K562 (cell line): ENCODE results near the gene HNRNPA3. TPM values are rescaled to one million over a fixed set of nuclear protein-coding genes. Genes with fewer than 3 reads are reported as not detected.

Experiments used
- CSDE1 ChIP-seq, 2 experiments: fragments of 450-650 bp; IDR thresholded peaks; 2 replicates each; pipeline ENCODE4 v1.6.1; 2016; ENCODE audit warnings: mild to moderate bottlenecking in 1 of 2
- CTBP1 ChIP-seq: fragments of 450-650 bp; IDR thresholded peaks from 2 replicates; pipeline ENCODE4 v1.6.1; 2016; ENCODE audit warnings: borderline replicate concordance
- CTCF ChIP-seq, 3 experiments: IDR thresholded peaks in 2 of 3; conservative IDR thresholded peaks in 1 of 3; 2 replicates each; pipeline ENCODE4 v1.5.1; 2011 to 2012; ENCODE audit warnings: low read length in 3 of 3, mild to moderate bottlenecking in 3 of 3, control low read depth in 2 of 3, improper control_type of control experiment in 1 of 3, inconsistent platforms in 1 of 3, low read depth in 1 of 3, mixed read lengths in 1 of 3, moderate library complexity in 1 of 3; ENCODE audit not compliant: insufficient read depth in 2 of 3
- DNMT1 ChIP-seq: fragments of 450-650 bp; IDR thresholded peaks from 2 replicates; pipeline ENCODE4 v1.6.1; 2016; ENCODE audit warnings: antibody characterized with exemption, mild to moderate bottlenecking
- FIP1L1 ChIP-seq: fragments of 200-400 bp; formaldehyde crosslinking; IDR thresholded peaks from 2 replicates; pipeline ENCODE4 v1.6.1; 2018; ENCODE audit warnings: mild to moderate bottlenecking, low read depth, low read length; ENCODE audit not compliant: poor library complexity, severe bottlenecking
- FOXK2 ChIP-seq, 2 experiments: fragments of 450-650 bp; IDR thresholded peaks in 1 of 2; conservative IDR thresholded peaks in 1 of 2; 2 replicates each; pipeline ENCODE4 v1.6.1; 2016; ENCODE audit warnings: low read depth in 2 of 2, mild to moderate bottlenecking in 1 of 2
- GTF2B ChIP-seq: IDR thresholded peaks from 2 replicates; pipeline ENCODE4 v1.6.1; 2011; ENCODE audit not compliant: insufficient read length; ENCODE audit errors: extremely low read depth
- LCOR ChIP-seq: sonication (generic); formaldehyde crosslinking; IDR thresholded peaks from 2 replicates; pipeline ENCODE4 v1.8.0; 2022; ENCODE audit warnings: mild to moderate bottlenecking, missing genetic modification reagents
- MYBL2 ChIP-seq, 2 experiments: fragments of 450-650 bp in 1 of 2; sonication (generic) in 1 of 2; formaldehyde crosslinking in 1 of 2; IDR thresholded peaks; 2 replicates each; pipeline versions ENCODE4 v1.6.1 to v1.8.1; 2017 to 2022; ENCODE audit warnings: borderline replicate concordance in 1 of 2, inconsistent platforms in 1 of 2, low read depth in 1 of 2, mild to moderate bottlenecking in 1 of 2, missing genetic modification reagents in 1 of 2, moderate library complexity in 1 of 2
- NFYB ChIP-seq: IDR thresholded peaks from 2 replicates; pipeline ENCODE4 v1.6.1; 2011; ENCODE audit warnings: mild to moderate bottlenecking, moderate library complexity; ENCODE audit not compliant: insufficient read length; ENCODE audit errors: extremely low read depth
- POLR2G ChIP-seq: fragments of 200-400 bp; formaldehyde crosslinking; IDR thresholded peaks from 2 replicates; pipeline ENCODE4 v1.6.1; 2017; ENCODE audit warnings: low read depth, mild to moderate bottlenecking, antibody characterized with exemption, low read length, moderate library complexity
- SRSF3 ChIP-seq: fragments of 200-400 bp; formaldehyde crosslinking; IDR thresholded peaks from 2 replicates; pipeline ENCODE4 v1.6.1; 2016; ENCODE audit warnings: mild to moderate bottlenecking, low read length, moderate library complexity; ENCODE audit not compliant: insufficient read depth
- TEAD4 ChIP-seq, 2 experiments: sonication (generic) in 1 of 2; formaldehyde crosslinking in 1 of 2; IDR thresholded peaks; 2 replicates each; pipeline versions ENCODE4 v1.6.1 to v1.8.0; 2012 to 2022; ENCODE audit warnings: borderline replicate concordance in 1 of 2, inconsistent platforms in 1 of 2, low read length in 1 of 2, mild to moderate bottlenecking in 1 of 2, missing genetic modification reagents in 1 of 2
- ZBTB11 ChIP-seq, 3 experiments: fragments of 200-800 bp in 1 of 3; fragments of 250-450 bp in 1 of 3; fragments of 450-650 bp in 1 of 3; sonication (Bioruptor Pico) in 1 of 3; sonication (Bioruptor generic) in 1 of 3; formaldehyde crosslinking in 1 of 3; IDR thresholded peaks; 2 replicates each; pipeline versions ENCODE4 v1.6.1 to v1.8.0; 2016 to 2022; ENCODE audit warnings: mild to moderate bottlenecking in 2 of 3, missing genetic modification characterization in 2 of 3, missing compliant biosample characterization in 1 of 3, moderate library complexity in 1 of 3
- ZBTB12 ChIP-seq: fragments of 250-450 bp; sonication (Bioruptor Pico); IDR thresholded peaks from 2 replicates; pipeline ENCODE4 v1.4.0; 2020
- ZNF280A ChIP-seq: fragments of 450-650 bp; IDR thresholded peaks from 2 replicates; pipeline ENCODE4 v1.6.1; 2018; ENCODE audit warnings: mild to moderate bottlenecking, low read depth; ENCODE audit not compliant: partially characterized antibody
- ZZZ3 ChIP-seq: fragments of 450-650 bp; IDR thresholded peaks from 2 replicates; pipeline ENCODE4 v1.6.1; 2016; ENCODE audit warnings: antibody characterized with exemption, mild to moderate bottlenecking, moderate library complexity
- polyA plus RNA-seq, 8 experiments: library from polyadenylated mRNA; depleted of rRNA in 4 of 8; stranded (reverse) in 5 of 8; unstranded in 3 of 8; fragments of >200 nt; fragmentation: Nextera tagmentation in 2 of 8; fragmentation: Illumina TruSeq in 1 of 8; extraction: Ambion mirVana in 2 of 8; extraction: Trizol in 1 of 8; gene quantifications; 2 replicates each; pipeline versions ENCODE4 v1.2.1 to v1.2.3, GENCODE V29; 2011 to 2014; ENCODE audit warnings: inconsistent platforms in 1 of 8, missing spikeins in 1 of 8
- total RNA-seq, 7 experiments: library from RNA; depleted of rRNA in 6 of 7; stranded (reverse); fragments of >200 nt in 6 of 7; fragmentation: Illumina TruSeq in 2 of 7; extraction: Trizol in 2 of 7; gene quantifications; 2 replicates each; pipeline versions ENCODE4 v1.2.1 to v1.2.3, GENCODE V29; 2011 to 2021; ENCODE audit warnings: low replicate concordance in 1 of 7

Gene HNRNPA3
- total and polyA plus RNA-seq, 9 of the 15 experiments (the other 6 are each of a cell fraction or from before 2014, with no cell fraction given): 72.8 to 428 (median 192) TPM

GRCh38 chr2:177164584-177165052 is 48.0 kb upstream of the HNRNPA3 start (continued):
- TF ChIP-seq ZBTB12 (CRISPR knock-in tag) (peak; percentile 53; the same call in 1 of the 2 replicates), FOXK2 (conservative IDR thresholded peaks at IDR 0.05 in 1 of 2, IDR thresholded peaks at IDR 0.05 in 1 of 2; ENCODE audit: low read depth in 2 of 2) (peak; percentile 80 to 82), CTCF (IDR thresholded peaks at IDR 0.05 in 2 of 3, conservative IDR thresholded peaks at IDR 0.05 in 1 of 3; ENCODE audit: insufficient read depth in 2 of 3, low read depth in 1 of 3, low read length in 3 of 3) (peak; percentile 97 to 100 (median 99)), MYBL2 (IDR thresholded peaks at IDR 0.05; ENCODE audit: low read depth) (no peak), MYBL2 (CRISPR knock-in tag; IDR thresholded peaks at IDR 0.05; ENCODE audit: borderline replicate concordance) (no peak), TEAD4 (IDR thresholded peaks at IDR 0.05; ENCODE audit: low read length) (peak; percentile 45; the same call in 1 of the 2 replicates), TEAD4 (CRISPR knock-in tag; IDR thresholded peaks at IDR 0.05; ENCODE audit: borderline replicate concordance) (no peak), CSDE1 (IDR thresholded peaks at IDR 0.05) (no peak), ZZZ3 (no peak), POLR2G (no peak), ZNF280A (no peak), GTF2B (no peak), ZBTB11 (CRISPR knock-in tag; IDR thresholded peaks at IDR 0.05) (no peak), DNMT1 (no peak), LCOR (CRISPR knock-in tag) (no peak), NFYB (no peak), FIP1L1 (no peak), SRSF3 (no peak), CTBP1 (peak; percentile 53; the same call in 1 of the 2 replicates)
